DND-41 (cell line): ENCODE results near the gene JAKMIP1.

Experiments used
- ATAC-seq: fragments of 200-7000 bp; cut with Tn5 transposase; 3 replicates; pipeline ENCODE4 v1.9.1; 2021; ENCODE audit warnings: low read depth; ENCODE audit not compliant: insufficient read depth
- DNase-seq: peaks from one replicate; pipeline ENCODE4 v3.0.0-alpha.2; 2020
- H2AFZ ChIP-seq: 2 replicates; pipeline ENCODE4 v1.6.0; 2012; ENCODE audit warnings: low read depth, low read length
- H3K27ac ChIP-seq: 2 replicates; pipeline ENCODE4 v1.5.1; 2012; ENCODE audit warnings: low read length, inconsistent platforms
- H3K27me3 ChIP-seq: fragments of 200-600 bp; sonication (generic); 2 replicates; pipeline ENCODE4 v1.6.0; 2012; ENCODE audit warnings: low read length, mild to moderate bottlenecking, inconsistent platforms; ENCODE audit not compliant: insufficient read depth, poor library complexity
- H3K36me3 ChIP-seq: 2 replicates; pipeline ENCODE4 v1.5.1; 2012; ENCODE audit warnings: low read length, inconsistent platforms; ENCODE audit not compliant: insufficient read depth
- H3K4me1 ChIP-seq: 2 replicates; pipeline ENCODE4 v1.5.1; 2012; ENCODE audit warnings: mild to moderate bottlenecking, low read length; ENCODE audit not compliant: insufficient read depth
- H3K4me2 ChIP-seq: 2 replicates; pipeline ENCODE4 v1.6.0; 2012; ENCODE audit warnings: mild to moderate bottlenecking, moderate library complexity, low read length, inconsistent platforms; ENCODE audit not compliant: insufficient read depth
- H3K4me3 ChIP-seq, 2 experiments: fragments of 200-600 bp in 1 of 2; shearing (Covaris generic) in 1 of 2; 2 replicates each; pipeline ENCODE4 v1.5.1; 2012 to 2016; ENCODE audit warnings: inconsistent platforms in 2 of 2, low read length in 2 of 2, mild to moderate bottlenecking in 2 of 2, low read depth in 1 of 2, moderate library complexity in 1 of 2
- H3K79me2 ChIP-seq: 2 replicates; pipeline ENCODE4 v1.6.0; 2012; ENCODE audit warnings: low read length, inconsistent platforms; ENCODE audit not compliant: insufficient read depth
- H3K9ac ChIP-seq: 2 replicates; pipeline ENCODE4 v1.6.0; 2012; ENCODE audit warnings: low read depth, mild to moderate bottlenecking, inconsistent platforms, low read length, moderate library complexity
- H3K9me3 ChIP-seq: 2 replicates; pipeline ENCODE4 v1.5.1; 2012; ENCODE audit warnings: low read length, moderate library complexity, mild to moderate bottlenecking, inconsistent platforms; ENCODE audit not compliant: insufficient read depth, severe bottlenecking
- H4K20me1 ChIP-seq: 2 replicates; pipeline ENCODE4 v1.6.0; 2012; ENCODE audit warnings: low read length; ENCODE audit not compliant: insufficient read depth
- EZH2 ChIP-seq: IDR thresholded peaks from 3 replicates; pipeline ENCODE4 v1.6.1; 2012; ENCODE audit warnings: borderline replicate concordance, low read depth, mild to moderate bottlenecking, moderate library complexity, low read length, inconsistent platforms; ENCODE audit not compliant: severe bottlenecking
- TF ChIP-seq, protein P1 (sequence below): IDR thresholded peaks from 2 replicates; pipeline ENCODE4 v1.5.1; 2012; ENCODE audit warnings: borderline replicate concordance, low read length, moderate library complexity, mild to moderate bottlenecking; ENCODE audit not compliant: poor library complexity, severe bottlenecking; ENCODE audit errors: extremely low read depth

The JAKMIP1 gene

DNA sequence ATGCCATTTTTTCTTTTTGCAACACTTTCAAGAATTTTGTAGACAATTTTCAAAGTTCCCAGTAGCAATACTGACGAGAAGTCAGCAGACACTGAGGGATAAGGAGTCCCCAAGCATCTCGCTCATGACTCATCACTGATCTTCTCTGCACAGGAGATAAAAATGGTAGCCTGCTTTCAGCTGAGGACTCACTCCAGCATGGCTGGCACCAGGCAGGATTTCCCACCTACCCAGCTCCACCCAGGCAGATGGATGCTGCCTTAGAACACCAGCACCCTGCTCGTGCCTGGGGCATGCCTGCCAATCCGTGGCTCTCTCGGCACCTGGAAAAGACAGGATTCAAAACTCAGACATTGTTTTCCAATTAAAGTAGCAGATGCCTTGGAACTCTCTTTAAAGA lies 24.9 kb downstream of the JAKMIP1 start:
- peaks cover 3% of the 10 kb centered on the region for H3K9me3 ChIP-seq
- H3K4me3 ChIP-seq, result no peak overlapping the region
- no peak for ATAC-seq
- no peak overlapping the region for H3K9ac ChIP-seq
- no peak for DNase-seq
- TF ChIP-seq, protein P1, sequence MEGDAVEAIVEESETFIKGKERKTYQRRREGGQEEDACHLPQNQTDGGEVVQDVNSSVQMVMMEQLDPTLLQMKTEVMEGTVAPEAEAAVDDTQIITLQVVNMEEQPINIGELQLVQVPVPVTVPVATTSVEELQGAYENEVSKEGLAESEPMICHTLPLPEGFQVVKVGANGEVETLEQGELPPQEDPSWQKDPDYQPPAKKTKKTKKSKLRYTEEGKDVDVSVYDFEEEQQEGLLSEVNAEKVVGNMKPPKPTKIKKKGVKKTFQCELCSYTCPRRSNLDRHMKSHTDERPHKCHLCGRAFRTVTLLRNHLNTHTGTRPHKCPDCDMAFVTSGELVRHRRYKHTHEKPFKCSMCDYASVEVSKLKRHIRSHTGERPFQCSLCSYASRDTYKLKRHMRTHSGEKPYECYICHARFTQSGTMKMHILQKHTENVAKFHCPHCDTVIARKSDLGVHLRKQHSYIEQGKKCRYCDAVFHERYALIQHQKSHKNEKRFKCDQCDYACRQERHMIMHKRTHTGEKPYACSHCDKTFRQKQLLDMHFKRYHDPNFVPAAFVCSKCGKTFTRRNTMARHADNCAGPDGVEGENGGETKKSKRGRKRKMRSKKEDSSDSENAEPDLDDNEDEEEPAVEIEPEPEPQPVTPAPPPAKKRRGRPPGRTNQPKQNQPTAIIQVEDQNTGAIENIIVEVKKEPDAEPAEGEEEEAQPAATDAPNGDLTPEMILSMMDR, result no peak
- TF ChIP-seq EZH2, result no peak
- no peaks in the 10 kb centered on the region for H3K36me3 ChIP-seq
- H3K79me2 ChIP-seq, result no peaks in the 10 kb centered on the region
- H4K20me1 ChIP-seq, result no peaks in the 10 kb centered on the region
- no peak overlapping the region for H3K4me2 ChIP-seq
- H2AFZ ChIP-seq, result no peak overlapping the region
- H3K4me1 ChIP-seq, result peaks cover 23% of the 10 kb centered on the region
- no peak overlapping the region for H3K27ac ChIP-seq
- H3K27me3 ChIP-seq, result no peaks in the 10 kb centered on the region

- Histone ChIP-seq H3K4me2 (no peak overlapping the region), H3K9ac (no peak overlapping the region), H3K4me1 (peaks cover 4% of the 10 kb centered on the region), H3K9me3 (peaks cover 2% of the 10 kb centered on the region), H2AFZ (no peak overlapping the region), H3K4me3 (no peak overlapping the region), H3K27me3 (no peaks in the 10 kb centered on the region), H3K36me3 (no peaks in the 10 kb centered on the region), H3K27ac (no peak overlapping the region), H4K20me1 (no peaks in the 10 kb centered on the region), H3K79me2 (no peaks in the 10 kb centered on the region)
- ATAC-seq (no peak), DNase-seq (no peak)
- TF ChIP-seq, protein P1, result no peak
- no peak for TF ChIP-seq EZH2
Measured at GRCh38 chr4:6172927-6173200, 27.5 kb downstream of the JAKMIP1 start.

GRCh38 chr4:6172093-6172926 lies 28.0 kb downstream of the JAKMIP1 start:
- Histone ChIP-seq H2AFZ (no peak overlapping the region), H3K4me2 (no peak overlapping the region), H3K9me3 (no peaks in the 10 kb centered on the region), H4K20me1 (no peaks in the 10 kb centered on the region), H3K4me3 (no peak overlapping the region), H3K4me1 (no peaks in the 10 kb centered on the region), H3K27me3 (no peaks in the 10 kb centered on the region), H3K9ac (no peak overlapping the region), H3K36me3 (no peaks in the 10 kb centered on the region), H3K27ac (no peak overlapping the region), H3K79me2 (no peaks in the 10 kb centered on the region)
- DNase-seq (no peak), ATAC-seq (no peak)
- TF ChIP-seq, protein P1, result no peak
- TF ChIP-seq EZH2, result no peak

GRCh38 chr4:6169239-6169638 lies 31.1 kb downstream of the JAKMIP1 start:
- Histone ChIP-seq H3K36me3 (no peaks in the 10 kb centered on the region), H3K9ac (no peak overlapping the region), H2AFZ (no peak overlapping the region), H3K4me3 (no peak overlapping the region), H3K27ac (no peak overlapping the region), H3K4me1 (no peaks in the 10 kb centered on the region), H4K20me1 (no peaks in the 10 kb centered on the region), H3K79me2 (no peaks in the 10 kb centered on the region), H3K9me3 (peaks cover 1% of the 10 kb centered on the region), H3K4me2 (no peak overlapping the region), H3K27me3 (no peaks in the 10 kb centered on the region)
- ATAC-seq (no peak), DNase-seq (no peak)
- no peak for TF ChIP-seq EZH2
- TF ChIP-seq, protein P1, result no peak
